GM12874 (cell line): ENCODE measurements around the gene SLC11A2.

Source experiments
- TF ChIP-seq, protein P1 (sequence below): IDR thresholded peaks from 2 replicates; pipeline ENCODE4 v1.5.1; 2011; ENCODE audit warnings: low read depth, mild to moderate bottlenecking, control low read depth, low read length, moderate library complexity; ENCODE audit not compliant: insufficient read depth

SLC11A2 gene

GRCh38 chr12:51025836-51026638, at the start of gene SLC11A2:
Gene SLC11A2 (minus strand): TSS chr12:51026384. CDS start chr12:51010728, 15,656 bp downstream.
- TF ChIP-seq, protein P1, sequence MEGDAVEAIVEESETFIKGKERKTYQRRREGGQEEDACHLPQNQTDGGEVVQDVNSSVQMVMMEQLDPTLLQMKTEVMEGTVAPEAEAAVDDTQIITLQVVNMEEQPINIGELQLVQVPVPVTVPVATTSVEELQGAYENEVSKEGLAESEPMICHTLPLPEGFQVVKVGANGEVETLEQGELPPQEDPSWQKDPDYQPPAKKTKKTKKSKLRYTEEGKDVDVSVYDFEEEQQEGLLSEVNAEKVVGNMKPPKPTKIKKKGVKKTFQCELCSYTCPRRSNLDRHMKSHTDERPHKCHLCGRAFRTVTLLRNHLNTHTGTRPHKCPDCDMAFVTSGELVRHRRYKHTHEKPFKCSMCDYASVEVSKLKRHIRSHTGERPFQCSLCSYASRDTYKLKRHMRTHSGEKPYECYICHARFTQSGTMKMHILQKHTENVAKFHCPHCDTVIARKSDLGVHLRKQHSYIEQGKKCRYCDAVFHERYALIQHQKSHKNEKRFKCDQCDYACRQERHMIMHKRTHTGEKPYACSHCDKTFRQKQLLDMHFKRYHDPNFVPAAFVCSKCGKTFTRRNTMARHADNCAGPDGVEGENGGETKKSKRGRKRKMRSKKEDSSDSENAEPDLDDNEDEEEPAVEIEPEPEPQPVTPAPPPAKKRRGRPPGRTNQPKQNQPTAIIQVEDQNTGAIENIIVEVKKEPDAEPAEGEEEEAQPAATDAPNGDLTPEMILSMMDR: peak; percentile 10; the same call in 1 of the 2 replicates

GRCh38 chr12:51075390-51075789, 49.2 kb upstream of the SLC11A2 start:
- TF ChIP-seq, protein P1: no peak

- TF ChIP-seq, protein P1: no peak
Measured at GRCh38 chr12:51071663-51072062, 45.5 kb upstream of the SLC11A2 start.

GRCh38 chr12:51070004-51070403, 43.8 kb upstream of the SLC11A2 start:
- TF ChIP-seq, protein P1: no peak

- TF ChIP-seq, protein P1: no peak
Measured at GRCh38 chr12:51067771-51068170, 41.6 kb upstream of the SLC11A2 start.

- TF ChIP-seq, protein P1: no peak
Measured at GRCh38 chr12:51067229-51067628, 41.0 kb upstream of the SLC11A2 start.

DNA sequence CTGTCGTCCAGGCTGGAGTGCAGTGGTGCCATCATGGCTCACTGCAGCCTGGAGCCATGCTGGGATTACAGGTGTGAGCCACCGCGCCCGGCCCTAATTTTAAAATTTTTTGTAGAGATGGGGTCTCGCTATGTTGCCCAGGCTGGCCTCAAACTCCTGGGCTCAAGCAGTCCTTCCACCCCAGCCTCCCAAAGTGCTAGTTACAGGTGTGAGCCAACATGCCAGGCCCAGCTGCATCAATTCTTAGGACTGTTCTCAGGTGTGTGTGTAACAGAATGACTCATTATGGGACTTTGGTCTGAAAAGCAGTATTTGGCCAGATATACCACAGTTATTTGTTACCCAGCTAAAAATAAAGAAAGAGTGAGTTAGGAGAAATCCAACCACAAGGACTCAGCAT, 39.3 kb upstream of the SLC11A2 start:
- TF ChIP-seq, protein P1: no peak
